ENCODE results near the gene PREB. TPM values are rescaled to one million over a fixed set of nuclear protein-coding genes. Genes with fewer than 3 reads are reported as not detected.

Gene PREB
- total and polyA plus RNA-seq, 2 of the 13 experiments (the other 11 are each of a cell fraction or from before 2014, with no cell fraction given) = 112 to 192 TPM

GRCh38 chr2:27171351-27171848 is 37.0 kb upstream of the PREB start (continued):
- TF ChIP-seq ARID3A (IDR thresholded peaks at IDR 0.05; ENCODE audit: low read depth, low read length) (peak; percentile 95), CBX5 (CRISPR knock-in tag; IDR thresholded peaks at IDR 0.05; ENCODE audit: borderline replicate concordance) (peak; percentile 95; the same call in 1 of the 2 replicates), RFX1 (IDR thresholded peaks at IDR 0.05) (peak; percentile 81), BHLHE40 (IDR thresholded peaks at IDR 0.05; ENCODE audit: low read length) (0 out of 2 replicates have a peak, but pooled peaks have one; percentile 34), ETV6 (CRISPR knock-in tag; conservative IDR thresholded peaks at IDR 0.05) (no peak), TP53 (CRISPR knock-in tag; conservative IDR thresholded peaks at IDR 0.05) (peak; percentile 80), AKAP8 (CRISPR knock-in tag; IDR thresholded peaks at IDR 0.05) (peak; percentile 53; the same call in 1 of the 2 replicates), MXD1 (CRISPR knock-in tag; IDR thresholded peaks at IDR 0.05) (no peak)

- H4K20me1 ChIP-seq (ENCODE audit: insufficient read depth, low read length) = no peaks in the 10 kb centered on the region
- peaks cover 79% of the 10 kb centered on the region for H3K4me1 ChIP-seq (ENCODE audit: insufficient read depth, low read length)
- H3K4me3 ChIP-seq (replicated peaks in 1 of 3; ENCODE audit: insufficient read depth in 1 of 3, low read depth in 2 of 3, low read length in 3 of 3) = no peak overlapping the region
- ChIA-PET CTCF (ENCODE audit: low intra/inter-chr PET ratio, low total read pairs) (interaction anchor here (0.8 kb wide), 1 partner anchor 21 kb away, joined by 5 read pairs; no protein-coding TSS in a partner anchor), POLR2A (interaction anchor here (1.4 to 1.8 kb wide), 3 partner anchors 7 to 77 kb away, joined by 4 to 6 read pairs (median 4); no protein-coding TSS in a partner anchor)
- H3K4me2 ChIP-seq (ENCODE audit: low read depth, low read length) = no peak overlapping the region
- no peak for FAIRE-seq
- intact Hi-C loops (cut with micrococcal nuclease; ENCODE audit: unreplicated experiment) = loop anchor here (1.0 to 2.0 kb wide), 2 partner anchors 18 to 21 kb away; no protein-coding TSS in a partner anchor
- DNase-seq (ENCODE audit: low spot score) = no peak
- ATAC-seq = no peak
- BruUV-seq (replicated peaks) = no TSS peak
- H3K79me2 ChIP-seq (ENCODE audit: insufficient read depth, low read length) = no peaks in the 10 kb centered on the region
- WGBS (ENCODE audit: low lambda C conversion rate) = 98% methylated on average over 6 of the region's 6 CpGs
- no peaks in the 10 kb centered on the region for H3K9me3 ChIP-seq (ENCODE audit: low read length)
- peak overlapping the region; percentile 37 for H3K9ac ChIP-seq (ENCODE audit: insufficient read depth, low read depth, low read length)
- TF ChIP-seq ZNF460 (CRISPR knock-in tag; IDR thresholded peaks at IDR 0.05; ENCODE audit: borderline replicate concordance) = peak; percentile 72; the same call in 1 of the 2 replicates
- no peak for TF ChIP-seq HDAC2 (CRISPR knock-in tag; IDR thresholded peaks at IDR 0.05)
- TF ChIP-seq RARG (CRISPR knock-in tag; IDR thresholded peaks at IDR 0.05; ENCODE audit: low read depth) = peak; percentile 2; the same call in 1 of the 2 replicates
- 0 out of 2 replicates have a peak, but pooled peaks have one; percentile 11 for TF ChIP-seq BORCS8-MEF2B (CRISPR knock-in tag; IDR thresholded peaks at IDR 0.05)
- TF ChIP-seq HOXA5 (CRISPR knock-in tag; IDR thresholded peaks at IDR 0.05) = 0 out of 2 replicates have a peak, but pooled peaks have one; percentile 9
- H3K36me3 ChIP-seq (replicated peaks in 1 of 2; ENCODE audit: control insufficient read depth in 1 of 2, insufficient read depth in 2 of 2, low read length in 2 of 2) = no peaks in the 10 kb centered on the region; a peak in 1 of 5 replicates
- peak overlapping the region; percentile 71 for H3K27ac ChIP-seq (ENCODE audit: extremely low read length, insufficient read depth, low read length)
- in situ Hi-C loops (cut with HindIII; ENCODE audit: extremely low pct_ligation_motif_present, low pct_unique_long_range_greater_than_20kb) = no loop called here
- H2AFZ ChIP-seq (ENCODE audit: low read length) = no peak overlapping the region
- no peaks in the 10 kb centered on the region for H3K27me3 ChIP-seq (ENCODE audit: control insufficient read depth in 1 of 2, insufficient read depth in 2 of 2, low read length in 2 of 2)
Observed at GRCh38 chr2:27170581-27171337, 36.3 kb upstream of the PREB start.

All from HepG2 (cell line).